Smooth muscle cell (in vitro differentiated cells): ENCODE measurements around the gene ZFYVE28. TPM values are rescaled to one million over a fixed set of nuclear protein-coding genes. Genes with fewer than 3 reads are reported as not detected.

Experiments
- DNase-seq: peaks from one replicate; lab custom pipeline; 2025; ENCODE audit not compliant: unreplicated experiment; lab: John Stamatoyannopoulos, UW
- H2AFZ ChIP-seq: fragments of 200-600 bp; sonication (generic); 2 replicates; pipeline ENCODE4 v1.6.0; 2016; ENCODE audit warnings: antibody characterized with exemption, low read depth, mild to moderate bottlenecking
- H3F3A ChIP-seq: fragments of 200-600 bp; sonication (generic); 2 replicates; pipeline ENCODE4 v1.6.0; 2017; ENCODE audit warnings: antibody characterized with exemption, low read depth
- H3K27ac ChIP-seq: fragments of 200-600 bp; sonication (generic); 2 replicates; pipeline ENCODE4 v1.5.1; 2016; ENCODE audit warnings: low read depth, mild to moderate bottlenecking
- H3K27me3 ChIP-seq: fragments of 200-600 bp; sonication (generic); 2 replicates; pipeline ENCODE4 v1.6.1; 2016; ENCODE audit warnings: low read depth, mild to moderate bottlenecking
- H3K36me3 ChIP-seq: fragments of 200-600 bp; sonication (generic); 2 replicates; pipeline ENCODE4 v1.5.1; 2016; ENCODE audit warnings: low read depth
- H3K4me1 ChIP-seq: fragments of 200-600 bp; sonication (generic); 2 replicates; pipeline ENCODE4 v1.5.1; 2016; ENCODE audit warnings: low read depth
- H3K4me2 ChIP-seq: fragments of 200-600 bp; sonication (generic); 2 replicates; pipeline ENCODE4 v1.6.0; 2016; ENCODE audit warnings: mild to moderate bottlenecking
- H3K4me3 ChIP-seq: fragments of 200-600 bp; sonication (generic); 2 replicates; pipeline ENCODE4 v1.5.1; 2016; ENCODE audit warnings: mild to moderate bottlenecking
- H3K79me2 ChIP-seq: fragments of 200-600 bp; sonication (generic); 2 replicates; pipeline ENCODE4 v1.6.0; 2016; ENCODE audit warnings: low read depth, mild to moderate bottlenecking
- H3K9ac ChIP-seq: fragments of 200-600 bp; sonication (generic); 2 replicates; pipeline ENCODE4 v1.6.0; 2016; ENCODE audit warnings: low read depth
- H3K9me3 ChIP-seq: fragments of 200-600 bp; sonication (generic); replicated peaks from 2 replicates; pipeline ENCODE4 v1.5.1; 2016; ENCODE audit warnings: low read depth
- H4K20me1 ChIP-seq: fragments of 200-600 bp; sonication (generic); 2 replicates; pipeline ENCODE4 v1.6.0; 2016; ENCODE audit warnings: low read depth
- CTCF ChIP-seq: fragments of 200-600 bp; sonication (generic); IDR thresholded peaks from 2 replicates; pipeline ENCODE4 v1.5.1; 2017; ENCODE audit warnings: borderline replicate concordance, mild to moderate bottlenecking, antibody characterized with exemption; ENCODE audit not compliant: insufficient read depth, poor library complexity, severe bottlenecking
- WGBS: methylation state at CpG from one replicate; pipeline ENCODE4 v1.1.7; 2016; ENCODE audit warnings: low lambda C conversion rate; 5-methylcytosine and 5-hydroxymethylcytosine counted together
- polyA plus RNA-seq: library from polyadenylated mRNA; unstranded; fragments of >200 nt; fragmentation: Nextera tagmentation; extraction: Ambion mirVana; gene quantifications from 2 replicates; pipeline ENCODE4 v1.2.1, GENCODE V29; 2016
- total RNA-seq: library from RNA; depleted of rRNA; stranded (reverse); fragments of >200 nt; gene quantifications from 2 replicates; pipeline ENCODE4 v1.2.3, GENCODE V29; 2014

Gene ZFYVE28
- total and polyA plus RNA-seq, 2 experiments from 2014 or later = 0.22 TPM; not detected in 1

GRCh38 chr4:2272026-2272827 is 146.2 kb downstream of the ZFYVE28 start:
- Histone ChIP-seq H3K4me1 (no peaks in the 10 kb centered on the region), H3K4me3 (no peak overlapping the region), H3K79me2 (no peaks in the 10 kb centered on the region), H3K36me3 (no peaks in the 10 kb centered on the region), H3F3A (no peaks in the 10 kb centered on the region), H3K27ac (no peak overlapping the region), H3K9ac (no peak overlapping the region), H2AFZ (no peak overlapping the region), H3K9me3 (no peaks in the 10 kb centered on the region), H4K20me1 (no peaks in the 10 kb centered on the region), H3K27me3 (no peaks in the 10 kb centered on the region), H3K4me2 (no peak overlapping the region)
- no peak for DNase-seq
- TF ChIP-seq CTCF = no peak
- WGBS = 93% methylated on average over 25 of the region's 25 CpGs

- H3K4me3 ChIP-seq = no peak overlapping the region
- H3K36me3 ChIP-seq = no peaks in the 10 kb centered on the region
- 89% methylated on average over 21 of the region's 27 CpGs for WGBS
- H3K27me3 ChIP-seq = no peaks in the 10 kb centered on the region
- no peak overlapping the region for H3K27ac ChIP-seq
- no peak for DNase-seq
- H3K4me1 ChIP-seq = no peaks in the 10 kb centered on the region
- no peaks in the 10 kb centered on the region for H4K20me1 ChIP-seq
- H2AFZ ChIP-seq = no peak overlapping the region
- TF ChIP-seq CTCF = no peak
- no peak overlapping the region for H3K9ac ChIP-seq
- no peaks in the 10 kb centered on the region for H3K79me2 ChIP-seq
- no peaks in the 10 kb centered on the region for H3F3A ChIP-seq
- H3K9me3 ChIP-seq = no peaks in the 10 kb centered on the region
- no peak overlapping the region for H3K4me2 ChIP-seq
Measured at GRCh38 chr4:2271279-2272025, 147.0 kb downstream of the ZFYVE28 start.

- no peak for TF ChIP-seq CTCF
- H3K27me3 ChIP-seq = no peaks in the 10 kb centered on the region
- no peaks in the 10 kb centered on the region for H3K36me3 ChIP-seq
Measured at GRCh38 chr4:2270341-2271165, 147.9 kb downstream of the ZFYVE28 start.

More at GRCh38 chr4:2270341-2271165, 147.9 kb downstream of the ZFYVE28 start:
- no peak for DNase-seq
- WGBS = 91% methylated on average over 27 of the region's 34 CpGs
- Histone ChIP-seq H3K27ac (no peak overlapping the region), H2AFZ (no peak overlapping the region), H3K4me3 (no peak overlapping the region), H3F3A (no peaks in the 10 kb centered on the region), H3K9me3 (no peaks in the 10 kb centered on the region), H3K79me2 (no peaks in the 10 kb centered on the region), H3K9ac (no peak overlapping the region), H4K20me1 (no peaks in the 10 kb centered on the region), H3K4me1 (no peaks in the 10 kb centered on the region), H3K4me2 (no peak overlapping the region)
